DOHH2 (cell line): ENCODE data around the gene SLC24A5.

Source experiments
- H3F3A ChIP-seq: fragments of 200-600 bp; sonication (generic), shearing (Covaris generic); 2 replicates; pipeline ENCODE4 v1.6.0; 2016; ENCODE audit warnings: antibody characterized with exemption, mild to moderate bottlenecking; ENCODE audit not compliant: control insufficient read depth, insufficient read depth
- H3K27ac ChIP-seq: fragments of 200-600 bp; sonication (generic); 2 replicates; pipeline ENCODE4 v1.5.1; 2014; ENCODE audit warnings: low read depth, mild to moderate bottlenecking, low read length, moderate library complexity
- H3K27me3 ChIP-seq: fragments of 200-600 bp; sonication (generic); 2 replicates; pipeline ENCODE4 v1.6.1; 2014; ENCODE audit warnings: mild to moderate bottlenecking, low read length, mixed read lengths; ENCODE audit not compliant: control insufficient read depth
- H3K36me3 ChIP-seq: fragments of 200-600 bp; sonication (generic); 2 replicates; pipeline ENCODE4 v1.6.1; 2014; ENCODE audit warnings: mild to moderate bottlenecking, low read length, moderate library complexity, mixed read lengths; ENCODE audit not compliant: control insufficient read depth
- H3K4me1 ChIP-seq: fragments of 200-600 bp; sonication (generic); 2 replicates; pipeline ENCODE4 v1.6.1; 2014; ENCODE audit warnings: mild to moderate bottlenecking, low read length, mixed read lengths; ENCODE audit not compliant: control insufficient read depth
- H3K4me2 ChIP-seq: fragments of 200-600 bp; sonication (generic); 2 replicates; pipeline ENCODE4 v1.6.0; 2014; ENCODE audit warnings: mild to moderate bottlenecking, low read length, moderate library complexity
- H3K4me3 ChIP-seq: fragments of 200-600 bp; sonication (generic); 2 replicates; pipeline ENCODE4 v1.5.1; 2014; ENCODE audit warnings: mild to moderate bottlenecking, low read length, mixed read lengths
- H3K79me2 ChIP-seq: fragments of 200-600 bp; sonication (generic); 2 replicates; pipeline ENCODE4 v1.6.1; 2014; ENCODE audit warnings: mild to moderate bottlenecking, low read length, mixed read lengths; ENCODE audit not compliant: control insufficient read depth
- H3K9me2 ChIP-seq: fragments of 200-600 bp; sonication (generic); replicated peaks from 2 replicates; pipeline ENCODE4 v1.6.1; 2014; ENCODE audit warnings: mild to moderate bottlenecking, low read length, mixed read lengths; ENCODE audit not compliant: control insufficient read depth
- H3K9me3 ChIP-seq: fragments of 200-600 bp; sonication (generic); 2 replicates; pipeline ENCODE4 v1.6.1; 2014; ENCODE audit warnings: antibody characterized with exemption, low read length, mixed read lengths; ENCODE audit not compliant: control insufficient read depth, insufficient read depth
- H4K20me1 ChIP-seq: fragments of 200-600 bp; sonication (generic); 2 replicates; pipeline ENCODE4 v1.6.0; 2014; ENCODE audit warnings: low read depth, mild to moderate bottlenecking, antibody characterized with exemption, low read length, moderate library complexity; ENCODE audit not compliant: control insufficient read depth, insufficient read depth
- CTCF ChIP-seq: fragments of 200-600 bp; sonication (generic); IDR thresholded peaks from one replicate; pipeline ENCODE4 v1.5.1; 2014; ENCODE audit warnings: antibody characterized with exemption, mild to moderate bottlenecking, low read depth, low read length; ENCODE audit not compliant: poor library complexity, severe bottlenecking
- EZH2phosphoT487 ChIP-seq: fragments of 200-600 bp; sonication (generic); IDR thresholded peaks from 2 replicates; pipeline ENCODE4 v1.6.1; 2017; ENCODE audit warnings: borderline replicate concordance, mild to moderate bottlenecking, antibody characterized with exemption, low read length, moderate library complexity, mixed read lengths

SLC24A5 gene

GRCh38 chr15:48170981-48171380 is 50.2 kb downstream of the SLC24A5 start:
- Histone ChIP-seq H3K27ac (no peak overlapping the region), H3K79me2 (peaks cover 67% of the 10 kb centered on the region), H3K27me3 (no peaks in the 10 kb centered on the region), H3K9me2 (no peaks in the 10 kb centered on the region), H3F3A (no peaks in the 10 kb centered on the region), H4K20me1 (no peaks in the 10 kb centered on the region; the same call in 1 of the 2 replicates), H3K4me1 (peaks cover 9% of the 10 kb centered on the region), H3K4me2 (no peak overlapping the region), H3K9me3 (no peaks in the 10 kb centered on the region), H3K36me3 (peaks cover 38% of the 10 kb centered on the region), H3K4me3 (no peak overlapping the region)
- TF ChIP-seq CTCF, result no peak
- TF ChIP-seq EZH2phosphoT487, result no peak

GRCh38 chr15:48175126-48175525 is 54.3 kb downstream of the SLC24A5 start:
- H3K4me2 ChIP-seq, result peak overlapping the region; percentile 17
- no peaks in the 10 kb centered on the region for H4K20me1 ChIP-seq
- peaks cover 78% of the 10 kb centered on the region for H3K79me2 ChIP-seq
- no peak overlapping the region for H3K27ac ChIP-seq
- no peak for TF ChIP-seq EZH2phosphoT487
- no peak for TF ChIP-seq CTCF
- no peaks in the 10 kb centered on the region for H3F3A ChIP-seq
- no peaks in the 10 kb centered on the region for H3K9me3 ChIP-seq
- peaks cover 12% of the 10 kb centered on the region for H3K36me3 ChIP-seq
- H3K4me3 ChIP-seq, result no peak overlapping the region
- H3K4me1 ChIP-seq, result peaks cover 25% of the 10 kb centered on the region
- H3K9me2 ChIP-seq, result no peaks in the 10 kb centered on the region
- no peaks in the 10 kb centered on the region for H3K27me3 ChIP-seq

- no peak for TF ChIP-seq EZH2phosphoT487
- TF ChIP-seq CTCF, result no peak
- no peaks in the 10 kb centered on the region for H4K20me1 ChIP-seq
- H3K9me2 ChIP-seq, result no peaks in the 10 kb centered on the region
- peaks cover 25% of the 10 kb centered on the region for H3K4me1 ChIP-seq
- peak overlapping the region; percentile 74 for H3K4me3 ChIP-seq
- no peaks in the 10 kb centered on the region for H3K9me3 ChIP-seq
- H3K27ac ChIP-seq, result no peak overlapping the region
- H3K36me3 ChIP-seq, result peaks cover 12% of the 10 kb centered on the region
- H3F3A ChIP-seq, result no peaks in the 10 kb centered on the region
- peak overlapping the region; percentile 75 for H3K4me2 ChIP-seq
- H3K27me3 ChIP-seq, result no peaks in the 10 kb centered on the region
- peaks cover 69% of the 10 kb centered on the region for H3K79me2 ChIP-seq
These were observed 55.3 kb downstream of the SLC24A5 start for GRCh38 chr15:48176112-48176511.

GRCh38 chr15:48176957-48177356 is 56.2 kb downstream of the SLC24A5 start:
- Histone ChIP-seq H3K4me2 (peak overlapping the region; percentile 75), H3K36me3 (peaks cover 12% of the 10 kb centered on the region), H4K20me1 (no peaks in the 10 kb centered on the region), H3K27ac (0 out of 2 replicates have a peak overlapping the region, but pooled peaks have one; percentile 57), H3K4me3 (peak overlapping the region; percentile 74), H3K27me3 (no peaks in the 10 kb centered on the region), H3K79me2 (peaks cover 60% of the 10 kb centered on the region), H3F3A (no peaks in the 10 kb centered on the region), H3K9me2 (no peaks in the 10 kb centered on the region), H3K4me1 (peaks cover 25% of the 10 kb centered on the region), H3K9me3 (no peaks in the 10 kb centered on the region)
- TF ChIP-seq CTCF, result no peak
- TF ChIP-seq EZH2phosphoT487, result no peak
